ENCODE data around the gene PGC. TPM values are rescaled to one million over a fixed set of nuclear protein-coding genes. Genes with fewer than 3 reads are reported as not detected.

Gene PGC
- total RNA-seq, 1 experiment from 2014 or later, result not detected

GRCh38 chr6:41735427-41736185 is 11.6 kb downstream of the PGC start, which contains the start of gene TFEB:
TFEB (minus strand) TSS chr6:41735608; CDS start chr6:41691213, 44,395 bp downstream.
- DNase-seq (ENCODE audit: low read depth, low spot score), result peak; percentile 90
- in situ Hi-C loops (cut with HindIII; ENCODE audit: low pct_unique_long_range_greater_than_20kb, low sequenced_read_pairs), result no loop called here

GRCh38 chr6:41734666-41735426 is 12.4 kb downstream of the PGC start:
- in situ Hi-C loops (cut with HindIII; ENCODE audit: low pct_unique_long_range_greater_than_20kb, low sequenced_read_pairs), result no loop called here

GRCh38 chr6:41733707-41734665 is 13.2 kb downstream of the PGC start:
- in situ Hi-C loops (cut with HindIII; ENCODE audit: low pct_unique_long_range_greater_than_20kb, low sequenced_read_pairs), result no loop called here

More at GRCh38 chr6:41734666-41735426, 12.4 kb downstream of the PGC start:
- DNase-seq (ENCODE audit: low read depth, low spot score), result peak; percentile 72

GRCh38 chr6:41733360-41733706 is 13.9 kb downstream of the PGC start:
- in situ Hi-C loops (cut with HindIII; ENCODE audit: low pct_unique_long_range_greater_than_20kb, low sequenced_read_pairs), result no loop called here
- no peak for DNase-seq (ENCODE audit: low read depth, low spot score)

More at GRCh38 chr6:41733707-41734665, 13.2 kb downstream of the PGC start:
- peak; percentile 65 for DNase-seq (ENCODE audit: low read depth, low spot score)

GRCh38 chr6:41732591-41733359 is 14.4 kb downstream of the PGC start:
- DNase-seq (ENCODE audit: low read depth, low spot score), result no peak
- in situ Hi-C loops (cut with HindIII; ENCODE audit: low pct_unique_long_range_greater_than_20kb, low sequenced_read_pairs), result no loop called here

- in situ Hi-C loops (cut with HindIII; ENCODE audit: low pct_unique_long_range_greater_than_20kb, low sequenced_read_pairs), result no loop called here
- no peak for DNase-seq (ENCODE audit: low read depth, low spot score)
Measured at GRCh38 chr6:41732149-41732548, 15.0 kb downstream of the PGC start.

- in situ Hi-C loops (cut with HindIII; ENCODE audit: low pct_unique_long_range_greater_than_20kb, low sequenced_read_pairs), result no loop called here
Measured at GRCh38 chr6:41731561-41732086, 15.6 kb downstream of the PGC start.

GRCh38 chr6:41730531-41731436 is 16.4 kb downstream of the PGC start:
- in situ Hi-C loops (cut with HindIII; ENCODE audit: low pct_unique_long_range_greater_than_20kb, low sequenced_read_pairs), result no loop called here
- no peak for DNase-seq (ENCODE audit: low read depth, low spot score)

More at GRCh38 chr6:41731561-41732086, 15.6 kb downstream of the PGC start:
- DNase-seq (ENCODE audit: low read depth, low spot score), result no peak

GRCh38 chr6:41729624-41730023 is 17.6 kb downstream of the PGC start:
- in situ Hi-C loops (cut with HindIII; ENCODE audit: low pct_unique_long_range_greater_than_20kb, low sequenced_read_pairs), result no loop called here
- DNase-seq (ENCODE audit: low read depth, low spot score), result no peak

GRCh38 chr6:41728954-41729353 is 18.2 kb downstream of the PGC start:
- in situ Hi-C loops (cut with HindIII; ENCODE audit: low pct_unique_long_range_greater_than_20kb, low sequenced_read_pairs), result no loop called here
- no peak for DNase-seq (ENCODE audit: low read depth, low spot score)

GRCh38 chr6:41728073-41728936 is 18.9 kb downstream of the PGC start:
- in situ Hi-C loops (cut with HindIII; ENCODE audit: low pct_unique_long_range_greater_than_20kb, low sequenced_read_pairs), result no loop called here
- no peak for DNase-seq (ENCODE audit: low read depth, low spot score)

- no peak for DNase-seq (ENCODE audit: low read depth, low spot score)
- in situ Hi-C loops (cut with HindIII; ENCODE audit: low pct_unique_long_range_greater_than_20kb, low sequenced_read_pairs), result no loop called here
Measured at GRCh38 chr6:41727705-41728072, 19.5 kb downstream of the PGC start.

GRCh38 chr6:41726876-41727275 is 20.3 kb downstream of the PGC start:
- in situ Hi-C loops (cut with HindIII; ENCODE audit: low pct_unique_long_range_greater_than_20kb, low sequenced_read_pairs), result no loop called here
- no peak for DNase-seq (ENCODE audit: low read depth, low spot score)

- DNase-seq (ENCODE audit: low read depth, low spot score), result no peak
- in situ Hi-C loops (cut with HindIII; ENCODE audit: low pct_unique_long_range_greater_than_20kb, low sequenced_read_pairs), result no loop called here
Measured at GRCh38 chr6:41724586-41725501, 22.4 kb downstream of the PGC start.

Data from SK-MEL-5 (cell line).